ENCODE results near the gene COX18.

- TF ChIP-seq CTCF (IDR thresholded peaks at IDR 0.05) (no peak), POLR2A (IDR thresholded peaks at IDR 0.05) (no peak)
These were observed 16.8 kb upstream of the COX18 start for GRCh38 chr4:73086095-73086868.
